HepG2 (cell line): ENCODE results near the gene OCSTAMP. TPM values are rescaled to one million over a fixed set of nuclear protein-coding genes. Genes with fewer than 3 reads are reported as not detected.
A peak's percentile ranks its signal among the peaks of the same experiment; 100 is the strongest.

Source experiments
- ARNT ChIP-seq: fragments of 450-650 bp; IDR thresholded peaks from 2 replicates; pipeline ENCODE4 v1.6.1; 2017
- ATF1 ChIP-seq: IDR thresholded peaks from 2 replicates; pipeline ENCODE4 v1.6.1; 2016; ENCODE audit warnings: mild to moderate bottlenecking, control low read depth
- ATF7-NPFF ChIP-seq: sonication (generic); formaldehyde crosslinking; IDR thresholded peaks from 2 replicates; pipeline ENCODE4 v1.8.1; 2023; ENCODE audit warnings: mild to moderate bottlenecking, low read depth, missing genetic modification reagents, moderate library complexity
- BCL6 ChIP-seq: IDR thresholded peaks from 2 replicates; pipeline ENCODE4 v1.6.1; 2016; ENCODE audit warnings: missing genetic modification reagents, missing compliant biosample characterization
- CEBPG ChIP-seq: IDR thresholded peaks from 2 replicates; pipeline ENCODE4 v1.6.1; 2016
- JUN ChIP-seq: sonication (generic); formaldehyde crosslinking; IDR thresholded peaks from 2 replicates; pipeline ENCODE4 v1.4.0; 2020; ENCODE audit warnings: mild to moderate bottlenecking, missing genetic modification reagents
- KAT7 ChIP-seq: IDR thresholded peaks from 2 replicates; pipeline ENCODE4 v1.6.1; 2018; ENCODE audit warnings: borderline replicate concordance, missing compliant biosample characterization
- KDM2A ChIP-seq: sonication (generic); formaldehyde crosslinking; IDR thresholded peaks from 2 replicates; pipeline ENCODE4 v1.4.0; 2020; ENCODE audit warnings: low read depth, missing genetic modification reagents, borderline replicate concordance
- MBD4 ChIP-seq: IDR thresholded peaks from 2 replicates; pipeline ENCODE4 v1.6.1; 2012; ENCODE audit warnings: low read length, inconsistent platforms, borderline replicate concordance
- MEIS2 ChIP-seq: sonication (generic); formaldehyde crosslinking; IDR thresholded peaks from 2 replicates; pipeline ENCODE4 v1.9.0; 2021; ENCODE audit warnings: mild to moderate bottlenecking, missing genetic modification reagents
- SIX4 ChIP-seq: sonication (generic); formaldehyde crosslinking; IDR thresholded peaks from 2 replicates; pipeline ENCODE4 v1.4.0; 2020; ENCODE audit warnings: missing genetic modification reagents
- SYNCRIP ChIP-seq: fragments of 200-400 bp; formaldehyde crosslinking; IDR thresholded peaks from 2 replicates; pipeline ENCODE4 v1.6.1; 2018; ENCODE audit warnings: mild to moderate bottlenecking, low read depth, low read length; ENCODE audit not compliant: insufficient read depth
- YEATS2 ChIP-seq: sonication (generic); formaldehyde crosslinking; IDR thresholded peaks from 2 replicates; pipeline ENCODE4 v1.4.0; 2020; ENCODE audit warnings: missing genetic modification reagents, borderline replicate concordance
- ZHX1 ChIP-seq: sonication (generic); formaldehyde crosslinking; IDR thresholded peaks from 2 replicates; pipeline ENCODE4 v1.8.1; 2022; ENCODE audit warnings: low read depth, mild to moderate bottlenecking, missing genetic modification reagents
- ZNF460 ChIP-seq: sonication (generic); formaldehyde crosslinking; IDR thresholded peaks from 2 replicates; pipeline ENCODE4 v1.5.1; 2020; ENCODE audit warnings: missing genetic modification reagents, mild to moderate bottlenecking, borderline replicate concordance
- ZNF577 ChIP-seq: sonication (generic); formaldehyde crosslinking; IDR thresholded peaks from 2 replicates; pipeline ENCODE4 v1.4.0; 2020; ENCODE audit warnings: mild to moderate bottlenecking, low read depth, missing genetic modification reagents, borderline replicate concordance
- ZNF598 ChIP-seq: sonication (generic); formaldehyde crosslinking; IDR thresholded peaks from 2 replicates; pipeline ENCODE4 v1.5.1; 2020; ENCODE audit warnings: mild to moderate bottlenecking, missing genetic modification reagents, borderline replicate concordance
- polyA plus RNA-seq, 8 experiments: library from polyadenylated mRNA; depleted of rRNA in 3 of 8; stranded (reverse) in 7 of 8; unstranded in 1 of 8; fragments of >200 nt; fragmentation: Illumina TruSeq in 4 of 8; extraction: Trizol in 4 of 8; gene quantifications; 2 replicates each; pipeline versions ENCODE4 v1.2.1 to v1.2.3, GENCODE V29; 2011 to 2016; ENCODE audit warnings: low read depth in 4 of 8, missing spikeins in 1 of 8, mixed read lengths in 1 of 8; ENCODE audit not compliant: insufficient read depth in 1 of 8
- total RNA-seq, 5 experiments: library from RNA; depleted of rRNA; stranded (reverse); fragments of >200 nt; fragmentation: Illumina TruSeq; extraction: Trizol; gene quantifications; 2 replicates each; pipeline ENCODE4 v1.2.3, GENCODE V29; 2016; ENCODE audit warnings: low read depth in 1 of 5
- TF ChIP-seq, protein P1 (sequence below): IDR thresholded peaks from 2 replicates; pipeline ENCODE4 v1.6.1; 2016; ENCODE audit warnings: mild to moderate bottlenecking
- TF ChIP-seq, protein P2 (sequence below): sonication (generic); formaldehyde crosslinking; conservative IDR thresholded peaks from 2 replicates; pipeline ENCODE4 v1.4.0; 2020; ENCODE audit warnings: mild to moderate bottlenecking, missing genetic modification reagents, moderate library complexity
- TF ChIP-seq, protein P3 (sequence below): sonication (generic); formaldehyde crosslinking; IDR thresholded peaks from 2 replicates; pipeline ENCODE4 v1.5.0; 2020; ENCODE audit warnings: missing genetic modification reagents
- TF ChIP-seq, protein P4 (sequence below): sonication (generic); formaldehyde crosslinking; IDR thresholded peaks from 2 replicates; pipeline ENCODE4 v1.9.0; 2021; ENCODE audit warnings: missing genetic modification reagents, mild to moderate bottlenecking, borderline replicate concordance

Gene OCSTAMP
- total and polyA plus RNA-seq, 2 of the 13 experiments (the other 11 are each of a cell fraction or from before 2014, with no cell fraction given), result not detected

- TF ChIP-seq SIX4 (CRISPR knock-in tag), result no peak
- no peak for TF ChIP-seq JUN (CRISPR knock-in tag)
- 0 out of 2 replicates have a peak, but pooled peaks have one; percentile 37 for TF ChIP-seq ATF1 (CRISPR knock-in tag)
- TF ChIP-seq, protein P1, sequence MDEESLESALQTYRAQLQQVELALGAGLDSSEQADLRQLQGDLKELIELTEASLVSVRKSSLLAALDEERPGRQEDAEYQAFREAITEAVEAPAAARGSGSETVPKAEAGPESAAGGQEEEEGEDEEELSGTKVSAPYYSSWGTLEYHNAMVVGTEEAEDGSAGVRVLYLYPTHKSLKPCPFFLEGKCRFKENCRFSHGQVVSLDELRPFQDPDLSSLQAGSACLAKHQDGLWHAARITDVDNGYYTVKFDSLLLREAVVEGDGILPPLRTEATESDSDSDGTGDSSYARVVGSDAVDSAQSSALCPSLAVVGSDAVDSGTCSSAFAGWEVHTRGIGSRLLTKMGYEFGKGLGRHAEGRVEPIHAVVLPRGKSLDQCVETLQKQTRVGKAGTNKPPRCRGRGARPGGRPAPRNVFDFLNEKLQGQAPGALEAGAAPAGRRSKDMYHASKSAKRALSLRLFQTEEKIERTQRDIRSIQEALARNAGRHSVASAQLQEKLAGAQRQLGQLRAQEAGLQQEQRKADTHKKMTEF, result no peak
- TF ChIP-seq ZHX1 (CRISPR knock-in tag), result no peak
- TF ChIP-seq ZNF598, result no peak
- TF ChIP-seq, protein P2, sequence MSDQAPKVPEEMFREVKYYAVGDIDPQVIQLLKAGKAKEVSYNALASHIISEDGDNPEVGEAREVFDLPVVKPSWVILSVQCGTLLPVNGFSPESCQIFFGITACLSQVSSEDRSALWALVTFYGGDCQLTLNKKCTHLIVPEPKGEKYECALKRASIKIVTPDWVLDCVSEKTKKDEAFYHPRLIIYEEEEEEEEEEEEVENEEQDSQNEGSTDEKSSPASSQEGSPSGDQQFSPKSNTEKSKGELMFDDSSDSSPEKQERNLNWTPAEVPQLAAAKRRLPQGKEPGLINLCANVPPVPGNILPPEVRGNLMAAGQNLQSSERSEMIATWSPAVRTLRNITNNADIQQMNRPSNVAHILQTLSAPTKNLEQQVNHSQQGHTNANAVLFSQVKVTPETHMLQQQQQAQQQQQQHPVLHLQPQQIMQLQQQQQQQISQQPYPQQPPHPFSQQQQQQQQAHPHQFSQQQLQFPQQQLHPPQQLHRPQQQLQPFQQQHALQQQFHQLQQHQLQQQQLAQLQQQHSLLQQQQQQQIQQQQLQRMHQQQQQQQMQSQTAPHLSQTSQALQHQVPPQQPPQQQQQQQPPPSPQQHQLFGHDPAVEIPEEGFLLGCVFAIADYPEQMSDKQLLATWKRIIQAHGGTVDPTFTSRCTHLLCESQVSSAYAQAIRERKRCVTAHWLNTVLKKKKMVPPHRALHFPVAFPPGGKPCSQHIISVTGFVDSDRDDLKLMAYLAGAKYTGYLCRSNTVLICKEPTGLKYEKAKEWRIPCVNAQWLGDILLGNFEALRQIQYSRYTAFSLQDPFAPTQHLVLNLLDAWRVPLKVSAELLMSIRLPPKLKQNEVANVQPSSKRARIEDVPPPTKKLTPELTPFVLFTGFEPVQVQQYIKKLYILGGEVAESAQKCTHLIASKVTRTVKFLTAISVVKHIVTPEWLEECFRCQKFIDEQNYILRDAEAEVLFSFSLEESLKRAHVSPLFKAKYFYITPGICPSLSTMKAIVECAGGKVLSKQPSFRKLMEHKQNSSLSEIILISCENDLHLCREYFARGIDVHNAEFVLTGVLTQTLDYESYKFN (CRISPR knock-in tag), result no peak
- no peak for TF ChIP-seq MEIS2 (CRISPR knock-in tag)
- TF ChIP-seq KAT7, result no peak
- TF ChIP-seq ZNF460, result no peak
- TF ChIP-seq, protein P3, sequence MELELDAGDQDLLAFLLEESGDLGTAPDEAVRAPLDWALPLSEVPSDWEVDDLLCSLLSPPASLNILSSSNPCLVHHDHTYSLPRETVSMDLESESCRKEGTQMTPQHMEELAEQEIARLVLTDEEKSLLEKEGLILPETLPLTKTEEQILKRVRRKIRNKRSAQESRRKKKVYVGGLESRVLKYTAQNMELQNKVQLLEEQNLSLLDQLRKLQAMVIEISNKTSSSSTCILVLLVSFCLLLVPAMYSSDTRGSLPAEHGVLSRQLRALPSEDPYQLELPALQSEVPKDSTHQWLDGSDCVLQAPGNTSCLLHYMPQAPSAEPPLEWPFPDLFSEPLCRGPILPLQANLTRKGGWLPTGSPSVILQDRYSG, result no peak
- TF ChIP-seq ARNT, result no peak
- TF ChIP-seq MBD4, result no peak
- TF ChIP-seq ATF7-NPFF (CRISPR knock-in tag), result no peak
- no peak for TF ChIP-seq KDM2A (CRISPR knock-in tag)
- no peak for TF ChIP-seq ZNF577 (CRISPR knock-in tag)
- peak; percentile 33; the same call in 1 of the 2 replicates for TF ChIP-seq BCL6 (CRISPR knock-in tag)
- no peak for TF ChIP-seq SYNCRIP
- no peak for TF ChIP-seq YEATS2 (CRISPR knock-in tag)
- 0 out of 2 replicates have a peak, but pooled peaks have one; percentile 44 for TF ChIP-seq CEBPG (CRISPR knock-in tag)
- TF ChIP-seq, protein P4, sequence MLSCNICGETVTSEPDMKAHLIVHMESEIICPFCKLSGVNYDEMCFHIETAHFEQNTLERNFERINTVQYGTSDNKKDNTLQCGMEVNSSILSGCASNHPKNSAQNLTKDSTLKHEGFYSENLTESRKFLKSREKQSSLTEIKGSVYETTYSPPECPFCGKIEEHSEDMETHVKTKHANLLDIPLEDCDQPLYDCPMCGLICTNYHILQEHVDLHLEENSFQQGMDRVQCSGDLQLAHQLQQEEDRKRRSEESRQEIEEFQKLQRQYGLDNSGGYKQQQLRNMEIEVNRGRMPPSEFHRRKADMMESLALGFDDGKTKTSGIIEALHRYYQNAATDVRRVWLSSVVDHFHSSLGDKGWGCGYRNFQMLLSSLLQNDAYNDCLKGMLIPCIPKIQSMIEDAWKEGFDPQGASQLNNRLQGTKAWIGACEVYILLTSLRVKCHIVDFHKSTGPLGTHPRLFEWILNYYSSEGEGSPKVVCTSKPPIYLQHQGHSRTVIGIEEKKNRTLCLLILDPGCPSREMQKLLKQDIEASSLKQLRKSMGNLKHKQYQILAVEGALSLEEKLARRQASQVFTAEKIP (CRISPR knock-in tag), result no peak
These were observed 5.9 kb downstream of the OCSTAMP start (continued) for GRCh38 chr20:46544576-46544975.
